Measurements from ENCODE around the gene DCLRE1C. TPM values are rescaled to one million over a fixed set of nuclear protein-coding genes. Genes with fewer than 3 reads are reported as not detected.
"Not testable (repeated sequence)": the region's sequence is repeated elsewhere in the genome, so short reads cannot be mapped to it uniquely, and the experiment has no call there.

Gene DCLRE1C
- total and polyA plus RNA-seq, 2 experiments from 2014 or later, result 7.8 to 8.0 TPM

DNA sequence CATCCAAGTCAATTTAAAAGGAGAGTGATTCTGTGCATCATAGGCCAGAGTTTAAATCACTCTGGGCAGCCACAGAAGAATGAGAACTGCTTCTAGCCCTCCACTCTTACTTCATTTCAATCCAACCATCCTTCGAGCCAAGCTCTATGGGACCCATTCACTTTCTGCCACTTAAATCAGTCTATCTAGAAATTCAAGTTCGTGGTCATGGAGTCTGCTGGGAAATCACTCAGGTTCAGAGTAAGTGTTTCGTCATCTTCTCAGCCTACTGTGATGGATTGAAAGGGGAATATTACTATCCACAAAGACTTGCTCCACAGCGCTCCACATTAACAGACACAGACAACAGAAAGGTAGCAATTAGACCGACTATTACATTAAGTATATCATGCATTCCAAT, 4.6 kb downstream of the DCLRE1C start:
- Histone ChIP-seq H3K4me1 (ENCODE audit: insufficient read depth) (peaks cover 6% of the 10 kb centered on the region), H3K27me3 (no peaks in the 10 kb centered on the region), H4K20me1 (ENCODE audit: insufficient read depth, poor library complexity, severe bottlenecking) (no peaks in the 10 kb centered on the region), H3K9me3 (ENCODE audit: low read depth) (no peaks in the 10 kb centered on the region), H3K4me3 (no peak overlapping the region), H3K4me2 (no peak overlapping the region), H2AFZ (no peak overlapping the region), H3K27ac (no peak overlapping the region), H3K79me2 (peaks cover 54% of the 10 kb centered on the region), H3K9me2 (replicated peaks; ENCODE audit: insufficient read depth) (no peaks in the 10 kb centered on the region), H3K36me3 (replicated peaks; ENCODE audit: insufficient read depth, low read depth) (no peaks in the 10 kb centered on the region)
- WGBS (ENCODE audit: low lambda C conversion rate, missing lambda C conversion rate), result 97% methylated on average over 5 of the region's 5 CpGs
- no peak for TF ChIP-seq EZH2 (IDR thresholded peaks at IDR 0.05; ENCODE audit: borderline replicate concordance)
- no peak for DNase-seq (ENCODE audit: low spot score)

DNA sequence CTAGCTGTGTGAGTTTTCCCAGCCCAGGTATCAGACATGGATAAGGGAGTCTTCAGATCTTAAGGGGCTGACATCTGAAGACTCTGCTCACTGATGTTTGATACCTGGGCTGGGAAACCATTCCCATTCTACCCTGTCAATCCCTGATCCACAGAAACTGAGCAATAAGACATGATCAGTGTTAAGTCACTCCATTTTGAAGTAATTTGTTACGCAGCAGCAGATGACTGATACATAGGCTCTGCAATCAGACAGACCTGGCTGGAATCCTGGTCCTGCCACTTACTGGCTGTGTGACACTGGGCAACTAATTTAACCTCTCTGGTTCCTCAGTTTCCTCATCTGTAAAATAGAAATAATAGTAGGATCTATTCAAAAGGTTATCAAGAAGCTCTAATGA, 6.6 kb downstream of the DCLRE1C start:
- H3K9me2 ChIP-seq (replicated peaks; ENCODE audit: insufficient read depth), result no peaks in the 10 kb centered on the region

DNA sequence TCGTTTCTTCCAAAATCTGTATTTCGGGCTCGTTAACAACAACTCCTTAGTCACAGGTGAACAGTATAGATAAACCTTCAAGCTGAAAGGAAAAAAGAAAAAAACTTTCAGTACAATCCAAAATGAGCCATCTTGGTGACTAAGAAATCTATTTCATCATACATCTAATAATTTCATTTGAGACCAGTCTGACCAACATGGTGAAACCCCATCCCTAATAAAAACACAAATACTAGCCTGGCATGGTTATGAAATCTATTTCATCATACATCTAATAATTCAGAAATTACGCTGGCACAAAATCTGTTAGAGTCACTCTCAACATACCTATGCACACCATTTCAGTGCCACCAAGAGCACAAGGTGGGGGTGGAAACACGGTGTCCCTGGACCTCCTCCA, 8.8 kb downstream of the DCLRE1C start:
- Histone ChIP-seq H3K4me1 (ENCODE audit: insufficient read depth) (no peaks in the 10 kb centered on the region), H2AFZ (no peak overlapping the region), H3K9me3 (ENCODE audit: low read depth) (no peaks in the 10 kb centered on the region), H4K20me1 (ENCODE audit: insufficient read depth, poor library complexity, severe bottlenecking) (no peaks in the 10 kb centered on the region), H3K36me3 (replicated peaks; ENCODE audit: insufficient read depth, low read depth) (no peaks in the 10 kb centered on the region), H3K27ac (no peak overlapping the region), H3K79me2 (peaks cover 26% of the 10 kb centered on the region), H3K4me2 (no peak overlapping the region), H3K27me3 (no peaks in the 10 kb centered on the region), H3K9me2 (replicated peaks; ENCODE audit: insufficient read depth) (no peaks in the 10 kb centered on the region), H3K4me3 (no peak overlapping the region)
- DNase-seq (ENCODE audit: low spot score), result no peak
- WGBS (ENCODE audit: low lambda C conversion rate, missing lambda C conversion rate), result over 99% methylated on average over 5 of the region's 5 CpGs
- TF ChIP-seq, protein P1, sequence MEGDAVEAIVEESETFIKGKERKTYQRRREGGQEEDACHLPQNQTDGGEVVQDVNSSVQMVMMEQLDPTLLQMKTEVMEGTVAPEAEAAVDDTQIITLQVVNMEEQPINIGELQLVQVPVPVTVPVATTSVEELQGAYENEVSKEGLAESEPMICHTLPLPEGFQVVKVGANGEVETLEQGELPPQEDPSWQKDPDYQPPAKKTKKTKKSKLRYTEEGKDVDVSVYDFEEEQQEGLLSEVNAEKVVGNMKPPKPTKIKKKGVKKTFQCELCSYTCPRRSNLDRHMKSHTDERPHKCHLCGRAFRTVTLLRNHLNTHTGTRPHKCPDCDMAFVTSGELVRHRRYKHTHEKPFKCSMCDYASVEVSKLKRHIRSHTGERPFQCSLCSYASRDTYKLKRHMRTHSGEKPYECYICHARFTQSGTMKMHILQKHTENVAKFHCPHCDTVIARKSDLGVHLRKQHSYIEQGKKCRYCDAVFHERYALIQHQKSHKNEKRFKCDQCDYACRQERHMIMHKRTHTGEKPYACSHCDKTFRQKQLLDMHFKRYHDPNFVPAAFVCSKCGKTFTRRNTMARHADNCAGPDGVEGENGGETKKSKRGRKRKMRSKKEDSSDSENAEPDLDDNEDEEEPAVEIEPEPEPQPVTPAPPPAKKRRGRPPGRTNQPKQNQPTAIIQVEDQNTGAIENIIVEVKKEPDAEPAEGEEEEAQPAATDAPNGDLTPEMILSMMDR (IDR thresholded peaks at IDR 0.05; ENCODE audit: poor library complexity), result no peak
- TF ChIP-seq EZH2 (IDR thresholded peaks at IDR 0.05; ENCODE audit: borderline replicate concordance) (no peak), EZH2phosphoT487 (IDR thresholded peaks at IDR 0.05; ENCODE audit: low read depth, severe bottlenecking, unreplicated experiment) (no peak)

More for the DNA sequence above, 6.6 kb downstream of the DCLRE1C start:
- H3K27me3 ChIP-seq, result no peaks in the 10 kb centered on the region
- no peak overlapping the region for H3K4me2 ChIP-seq
- no peaks in the 10 kb centered on the region for H3K9me3 ChIP-seq (ENCODE audit: low read depth)
- H3K4me3 ChIP-seq, result no peak overlapping the region
- no peaks in the 10 kb centered on the region for H3K4me1 ChIP-seq (ENCODE audit: insufficient read depth)
- no peak overlapping the region for H3K27ac ChIP-seq
- peaks cover 45% of the 10 kb centered on the region for H3K79me2 ChIP-seq
- H4K20me1 ChIP-seq (ENCODE audit: insufficient read depth, poor library complexity, severe bottlenecking), result no peaks in the 10 kb centered on the region
- no peak for DNase-seq (ENCODE audit: low spot score)
- no peak overlapping the region for H2AFZ ChIP-seq
- H3K36me3 ChIP-seq (replicated peaks; ENCODE audit: insufficient read depth, low read depth), result no peaks in the 10 kb centered on the region
- WGBS (ENCODE audit: low lambda C conversion rate, missing lambda C conversion rate), result 100% methylated on average over 1 of the region's 1 CpG
- TF ChIP-seq, protein P1 (IDR thresholded peaks at IDR 0.05; ENCODE audit: poor library complexity), result no peak

- DNase-seq (ENCODE audit: low spot score); H3K27me3 ChIP-seq; H3K4me2 ChIP-seq; H3K36me3 ChIP-seq (replicated peaks; ENCODE audit: insufficient read depth, low read depth); H4K20me1 ChIP-seq (ENCODE audit: insufficient read depth, poor library complexity, severe bottlenecking); H3K4me3 ChIP-seq; H3K4me1 ChIP-seq (ENCODE audit: insufficient read depth); H3K79me2 ChIP-seq; H3K9me2 ChIP-seq (replicated peaks; ENCODE audit: insufficient read depth); H3K9me3 ChIP-seq (ENCODE audit: low read depth); H2AFZ ChIP-seq; H3K27ac ChIP-seq: not testable (repeated sequence)
- WGBS (ENCODE audit: low lambda C conversion rate, missing lambda C conversion rate), result 98% methylated on average over 7 of the region's 7 CpGs
Observed at GRCh38 chr10:14942950-14943338, 11.0 kb downstream of the DCLRE1C start.

GRCh38 chr10:14942147-14942949, 11.5 kb downstream of the DCLRE1C start:
- H3K4me1 ChIP-seq (ENCODE audit: insufficient read depth); H4K20me1 ChIP-seq (ENCODE audit: insufficient read depth, poor library complexity, severe bottlenecking); H3K9me3 ChIP-seq (ENCODE audit: low read depth); H2AFZ ChIP-seq; H3K79me2 ChIP-seq; H3K4me3 ChIP-seq; H3K4me2 ChIP-seq; H3K9me2 ChIP-seq (replicated peaks; ENCODE audit: insufficient read depth); H3K36me3 ChIP-seq (replicated peaks; ENCODE audit: insufficient read depth, low read depth); DNase-seq (ENCODE audit: low spot score); H3K27me3 ChIP-seq; H3K27ac ChIP-seq: not testable (repeated sequence)
- WGBS (ENCODE audit: low lambda C conversion rate, missing lambda C conversion rate), result 95% methylated on average over 17 of the region's 17 CpGs

GRCh38 chr10:14938971-14939370, 14.9 kb downstream of the DCLRE1C start:
- H3K27ac ChIP-seq; H3K4me1 ChIP-seq (ENCODE audit: insufficient read depth); H3K36me3 ChIP-seq (replicated peaks; ENCODE audit: insufficient read depth, low read depth); DNase-seq (ENCODE audit: low spot score); H3K27me3 ChIP-seq; H3K9me2 ChIP-seq (replicated peaks; ENCODE audit: insufficient read depth); H2AFZ ChIP-seq; H3K4me3 ChIP-seq; H3K9me3 ChIP-seq (ENCODE audit: low read depth); H3K4me2 ChIP-seq; H3K79me2 ChIP-seq; H4K20me1 ChIP-seq (ENCODE audit: insufficient read depth, poor library complexity, severe bottlenecking): not testable (repeated sequence)
- WGBS (ENCODE audit: low lambda C conversion rate, missing lambda C conversion rate), result 93% methylated on average over 4 of the region's 5 CpGs
